GM10248 (cell line): ENCODE measurements around the gene MYLK4.

Experiments
- CTCF ChIA-PET: fragments of 300-600 bp; sonication (Branson Sonifier 250); formaldehyde crosslinking; extraction: SDS; loops from one replicate; lab custom pipeline; 2021; ENCODE audit warnings: antibody characterized with exemption; lab: Yijun Ruan, JAX
- POLR2A ChIA-PET: fragments of 350-650 bp; sonication (Branson Sonifier 250); formaldehyde crosslinking; extraction: SDS; loops from one replicate; lab custom pipeline; 2020; ENCODE audit warnings: antibody characterized with exemption; lab: Yijun Ruan, JAX
- DNase-seq: peaks from one replicate; pipeline ENCODE4 v3.0.0; 2012; ENCODE audit errors: extremely low spot score
- TF ChIP-seq, protein P1 (sequence below): IDR thresholded peaks from 2 replicates; pipeline ENCODE4 v1.5.1; 2012; ENCODE audit warnings: mild to moderate bottlenecking, low read depth; ENCODE audit errors: extremely low read depth, missing control alignments, control extremely low read depth

MYLK4 gene

DNA sequence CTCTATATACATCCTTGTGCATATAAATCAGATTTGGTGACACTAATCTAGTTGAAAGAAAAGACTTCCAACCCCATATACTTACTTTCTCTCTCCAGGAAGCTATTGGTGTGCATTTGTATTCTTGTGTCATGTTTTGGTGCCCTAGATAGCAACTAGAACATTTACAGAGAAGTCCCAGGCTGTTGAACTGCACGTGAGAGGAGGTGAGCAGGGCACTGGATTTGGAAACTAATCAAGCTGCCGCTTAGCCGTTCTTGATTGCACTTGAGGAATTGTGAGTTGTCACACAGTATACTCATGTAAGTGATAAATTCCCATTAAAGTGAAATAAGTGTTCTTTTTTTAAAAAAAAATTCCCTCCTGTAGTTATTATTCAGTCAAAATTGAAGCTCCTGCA lies 22.1 kb upstream of the MYLK4 start:
- POLR2A ChIA-PET = no interaction called here
- TF ChIP-seq, protein P1, sequence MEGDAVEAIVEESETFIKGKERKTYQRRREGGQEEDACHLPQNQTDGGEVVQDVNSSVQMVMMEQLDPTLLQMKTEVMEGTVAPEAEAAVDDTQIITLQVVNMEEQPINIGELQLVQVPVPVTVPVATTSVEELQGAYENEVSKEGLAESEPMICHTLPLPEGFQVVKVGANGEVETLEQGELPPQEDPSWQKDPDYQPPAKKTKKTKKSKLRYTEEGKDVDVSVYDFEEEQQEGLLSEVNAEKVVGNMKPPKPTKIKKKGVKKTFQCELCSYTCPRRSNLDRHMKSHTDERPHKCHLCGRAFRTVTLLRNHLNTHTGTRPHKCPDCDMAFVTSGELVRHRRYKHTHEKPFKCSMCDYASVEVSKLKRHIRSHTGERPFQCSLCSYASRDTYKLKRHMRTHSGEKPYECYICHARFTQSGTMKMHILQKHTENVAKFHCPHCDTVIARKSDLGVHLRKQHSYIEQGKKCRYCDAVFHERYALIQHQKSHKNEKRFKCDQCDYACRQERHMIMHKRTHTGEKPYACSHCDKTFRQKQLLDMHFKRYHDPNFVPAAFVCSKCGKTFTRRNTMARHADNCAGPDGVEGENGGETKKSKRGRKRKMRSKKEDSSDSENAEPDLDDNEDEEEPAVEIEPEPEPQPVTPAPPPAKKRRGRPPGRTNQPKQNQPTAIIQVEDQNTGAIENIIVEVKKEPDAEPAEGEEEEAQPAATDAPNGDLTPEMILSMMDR = no peak
- no peak for DNase-seq
- CTCF ChIA-PET = interaction anchor here (0.7 to 2.7 kb wide), 10 partner anchors 9 to 216 kb away, joined by 3 to 14 read pairs (median 6); partner anchors contain the start of gene MYLK4

DNA sequence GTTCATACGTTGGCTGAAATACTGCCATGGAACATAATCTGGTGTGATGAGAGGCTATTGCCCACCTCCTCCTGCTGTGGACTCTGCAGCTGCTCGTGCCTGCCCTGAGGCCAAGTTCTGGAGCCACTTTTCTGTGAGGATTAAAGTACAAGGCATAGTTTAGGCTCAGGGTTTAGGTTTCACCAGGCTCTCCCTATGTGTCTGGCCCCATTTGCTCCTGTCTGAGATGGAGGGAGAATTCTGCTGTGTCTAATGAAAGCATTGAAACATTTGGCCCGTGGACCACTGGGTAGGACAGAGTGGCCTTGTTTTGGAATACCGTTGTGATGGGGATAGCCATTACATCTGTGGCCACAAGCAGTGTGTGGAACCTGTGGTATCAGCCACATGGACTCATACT lies 20.4 kb upstream of the MYLK4 start:
- ChIA-PET POLR2A (no interaction called here), CTCF (interaction anchor here (1.2 to 1.3 kb wide), 2 partner anchors 8 to 9 kb away, joined by 3 read pairs; no protein-coding TSS in a partner anchor)

GRCh38 chr6:2770171-2770570 lies 19.4 kb upstream of the MYLK4 start:
- TF ChIP-seq, protein P1 = no peak
- ChIA-PET POLR2A (interaction anchor here (0.5 kb wide), 1 partner anchor 229 kb away, joined by 4 read pairs; no protein-coding TSS in a partner anchor), CTCF (interaction anchor here (1.3 to 4.4 kb wide), 5 partner anchors 10 to 20 kb away, joined by 3 to 23 read pairs (median 7); partner anchors contain the start of gene MYLK4)
- DNase-seq = no peak

More for the DNA sequence above, 20.4 kb upstream of the MYLK4 start:
- TF ChIP-seq, protein P1 = no peak
- DNase-seq = no peak

DNA sequence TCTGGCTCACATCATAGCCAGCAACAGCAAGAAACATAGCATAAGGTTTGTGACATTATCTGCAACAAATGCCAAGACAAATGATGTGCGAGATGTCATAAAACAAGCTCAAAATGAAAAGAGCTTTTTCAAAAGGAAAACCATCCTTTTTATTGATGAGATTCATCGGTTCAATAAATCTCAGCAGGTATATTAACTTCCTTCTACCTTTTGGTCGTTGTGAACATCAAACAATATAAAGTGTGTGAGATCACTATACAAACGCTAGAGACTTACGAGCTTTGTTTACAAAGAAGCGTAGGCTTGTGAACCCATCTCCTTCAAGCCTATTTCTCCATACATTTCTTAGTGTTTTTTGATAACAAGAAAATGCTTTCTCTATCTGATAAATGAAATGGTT lies 18.0 kb upstream of the MYLK4 start:
- ChIA-PET POLR2A (no interaction called here), CTCF (interaction anchor here (1.1 to 4.4 kb wide), 14 partner anchors 9 to 664 kb away, joined by 3 to 23 read pairs (median 6); partner anchors contain the start of gene MYLK4)
- TF ChIP-seq, protein P1 = no peak

DNA sequence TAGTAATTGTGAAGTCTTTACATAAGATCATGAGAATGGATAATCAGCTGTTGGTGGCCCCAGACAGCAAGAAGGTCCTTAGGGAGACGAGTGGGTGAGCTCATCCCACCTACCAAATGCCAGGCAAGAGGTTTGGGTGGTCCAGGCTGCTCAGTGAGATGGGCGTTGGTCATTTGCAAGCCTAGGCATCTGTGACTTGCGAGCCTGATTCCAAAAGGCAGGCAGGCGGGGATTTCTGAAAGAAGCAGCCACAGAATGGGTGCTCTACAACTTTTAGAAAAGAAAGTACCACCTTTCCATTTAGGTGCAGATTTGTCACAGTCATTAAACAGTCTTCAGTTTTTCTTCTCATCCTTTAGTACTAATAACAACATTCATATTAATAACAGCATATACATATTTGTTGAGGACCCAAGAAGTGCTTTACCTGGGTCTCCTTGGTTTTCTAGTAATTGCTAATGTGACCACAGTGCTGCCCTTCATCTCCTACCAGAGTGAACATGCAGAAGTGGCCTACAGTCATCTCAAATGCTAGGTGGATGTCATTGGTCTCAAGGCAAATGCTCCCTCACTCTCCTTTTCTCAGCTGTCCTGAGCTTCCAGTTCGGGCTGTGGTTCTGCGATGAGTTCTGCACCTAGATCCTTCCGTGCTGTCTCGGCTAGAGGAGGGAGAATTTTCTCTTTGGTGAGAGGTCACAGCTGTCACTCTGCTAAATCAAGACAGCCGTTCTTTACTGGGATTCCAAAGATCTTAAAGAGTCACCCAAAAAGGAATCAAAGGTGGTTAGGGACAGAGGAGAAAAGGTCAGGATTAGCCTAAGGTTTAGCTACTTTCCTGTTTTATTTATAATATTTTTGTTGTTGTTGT lies 17.2 kb upstream of the MYLK4 start:
- TF ChIP-seq, protein P1 = no peak
- CTCF ChIA-PET = interaction anchor here (1.1 to 4.4 kb wide), 13 partner anchors 10 to 167 kb away, joined by 3 to 23 read pairs (median 5); partner anchors contain the start of gene MYLK4
- DNase-seq = no peak
- POLR2A ChIA-PET = no interaction called here

More for the DNA sequence above, 18.0 kb upstream of the MYLK4 start:
- DNase-seq = no peak
